Measurements from ENCODE around the gene NTN3.

The NTN3 gene

GRCh38 chr16:2467528-2468232 is 3.4 kb upstream of the NTN3 start:
- H3K9me3 ChIP-seq (ENCODE audit: control insufficient read depth, insufficient read depth, low read length), result no peaks in the 10 kb centered on the region
- peak overlapping the region; percentile 71 for H3K9ac ChIP-seq (ENCODE audit: low read depth, low read length)
- H3K4me1 ChIP-seq (ENCODE audit: insufficient read depth, low read length), result peaks cover 22% of the 10 kb centered on the region

GRCh38 chr16:2468233-2468724 is 2.8 kb upstream of the NTN3 start:
- H3K4me1 ChIP-seq (ENCODE audit: insufficient read depth, low read length), result peaks cover 22% of the 10 kb centered on the region
- H3K9ac ChIP-seq (ENCODE audit: low read depth, low read length), result peak overlapping the region; percentile 71
- no peaks in the 10 kb centered on the region for H3K9me3 ChIP-seq (ENCODE audit: control insufficient read depth, insufficient read depth, low read length)
- no peaks in the 10 kb centered on the region; the same call in 1 of the 2 replicates for H3K36me3 ChIP-seq (ENCODE audit: insufficient read depth, low read length)

More at GRCh38 chr16:2467528-2468232, 3.4 kb upstream of the NTN3 start:
- no peaks in the 10 kb centered on the region; the same call in 1 of the 2 replicates for H3K36me3 ChIP-seq (ENCODE audit: insufficient read depth, low read length)

DNA sequence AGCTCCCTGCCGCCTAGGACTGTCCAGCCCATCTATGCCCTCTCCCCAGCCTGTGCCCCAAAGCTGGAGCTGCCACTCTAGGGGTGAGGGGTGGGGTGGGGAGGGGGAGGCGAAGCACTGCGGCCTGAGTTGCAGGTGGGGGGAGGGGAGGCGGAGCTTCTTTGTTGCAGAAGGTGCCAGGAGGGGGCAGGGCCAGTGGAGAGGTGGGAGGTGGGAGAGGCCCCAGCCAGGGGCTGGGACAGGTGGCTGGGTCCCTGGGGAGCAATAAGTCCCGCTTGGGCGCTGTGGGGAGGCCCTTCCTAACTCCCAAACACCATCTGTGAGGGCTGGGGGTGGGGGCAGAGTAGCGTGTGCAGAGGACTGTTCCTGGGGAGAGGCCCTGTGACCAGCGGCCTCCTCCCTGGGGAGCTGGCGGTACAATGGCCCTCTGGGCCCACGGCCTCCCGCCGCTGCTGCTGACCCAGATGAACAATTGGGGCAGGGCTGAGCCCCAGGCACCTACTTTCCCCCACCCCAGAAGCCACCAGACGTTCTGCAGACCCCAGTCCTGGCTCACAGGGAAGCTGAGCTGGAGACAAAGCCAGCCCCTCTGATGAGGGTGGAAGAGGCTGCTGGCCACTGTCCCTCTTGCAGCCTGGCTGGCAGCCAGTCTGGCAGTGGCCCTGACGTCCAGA is 2.2 kb upstream of the NTN3 start:
- Histone ChIP-seq H3K4me1 (ENCODE audit: insufficient read depth, low read length) (peaks cover 22% of the 10 kb centered on the region), H3K36me3 (ENCODE audit: insufficient read depth, low read length) (no peaks in the 10 kb centered on the region; the same call in 1 of the 2 replicates), H3K9me3 (ENCODE audit: control insufficient read depth, insufficient read depth, low read length) (no peaks in the 10 kb centered on the region), H3K9ac (ENCODE audit: low read depth, low read length) (peak overlapping the region; percentile 71)

- peaks cover 22% of the 10 kb centered on the region for H3K4me1 ChIP-seq (ENCODE audit: insufficient read depth, low read length)
- no peaks in the 10 kb centered on the region for H3K9me3 ChIP-seq (ENCODE audit: control insufficient read depth, insufficient read depth, low read length)
- H3K36me3 ChIP-seq (ENCODE audit: insufficient read depth, low read length), result no peaks in the 10 kb centered on the region
- H3K9ac ChIP-seq (ENCODE audit: low read depth, low read length), result no peak overlapping the region; the same call in 1 of the 2 replicates
Measured at GRCh38 chr16:2469399-2470233, 1.5 kb upstream of the NTN3 start.

DNA sequence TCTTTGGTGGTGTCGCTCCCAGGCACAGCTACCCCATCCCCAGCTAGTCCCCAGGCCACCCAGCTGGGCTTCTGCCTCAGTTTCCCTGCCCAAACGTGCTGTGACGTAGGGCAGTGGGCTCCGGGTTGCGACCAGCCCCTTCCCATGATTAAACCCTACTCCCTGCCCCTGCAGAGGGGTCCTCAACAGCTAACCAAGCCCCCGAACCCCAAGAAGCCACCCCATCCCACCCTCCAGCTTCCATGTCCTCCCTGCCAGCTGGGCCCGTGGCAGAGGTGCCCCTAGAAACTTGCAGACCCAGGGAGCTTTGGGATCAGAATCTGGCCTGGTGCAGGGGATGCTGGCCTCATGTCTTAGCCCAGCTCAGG is 879 bp upstream of the NTN3 start:
- Histone ChIP-seq H3K4me1 (ENCODE audit: insufficient read depth, low read length) (peaks cover 22% of the 10 kb centered on the region), H3K9me3 (ENCODE audit: control insufficient read depth, insufficient read depth, low read length) (no peaks in the 10 kb centered on the region), H3K36me3 (ENCODE audit: insufficient read depth, low read length) (no peaks in the 10 kb centered on the region), H3K9ac (ENCODE audit: low read depth, low read length) (no peak overlapping the region)

- Histone ChIP-seq H3K36me3 (ENCODE audit: insufficient read depth, low read length) (no peaks in the 10 kb centered on the region), H3K4me1 (ENCODE audit: insufficient read depth, low read length) (peaks cover 22% of the 10 kb centered on the region), H3K9ac (ENCODE audit: low read depth, low read length) (0 out of 2 replicates have a peak overlapping the region, but pooled peaks have one; percentile 21), H3K9me3 (ENCODE audit: control insufficient read depth, insufficient read depth, low read length) (no peaks in the 10 kb centered on the region)
Measured at GRCh38 chr16:2470603-2471015, 488 bp upstream of the NTN3 start.

DNA sequence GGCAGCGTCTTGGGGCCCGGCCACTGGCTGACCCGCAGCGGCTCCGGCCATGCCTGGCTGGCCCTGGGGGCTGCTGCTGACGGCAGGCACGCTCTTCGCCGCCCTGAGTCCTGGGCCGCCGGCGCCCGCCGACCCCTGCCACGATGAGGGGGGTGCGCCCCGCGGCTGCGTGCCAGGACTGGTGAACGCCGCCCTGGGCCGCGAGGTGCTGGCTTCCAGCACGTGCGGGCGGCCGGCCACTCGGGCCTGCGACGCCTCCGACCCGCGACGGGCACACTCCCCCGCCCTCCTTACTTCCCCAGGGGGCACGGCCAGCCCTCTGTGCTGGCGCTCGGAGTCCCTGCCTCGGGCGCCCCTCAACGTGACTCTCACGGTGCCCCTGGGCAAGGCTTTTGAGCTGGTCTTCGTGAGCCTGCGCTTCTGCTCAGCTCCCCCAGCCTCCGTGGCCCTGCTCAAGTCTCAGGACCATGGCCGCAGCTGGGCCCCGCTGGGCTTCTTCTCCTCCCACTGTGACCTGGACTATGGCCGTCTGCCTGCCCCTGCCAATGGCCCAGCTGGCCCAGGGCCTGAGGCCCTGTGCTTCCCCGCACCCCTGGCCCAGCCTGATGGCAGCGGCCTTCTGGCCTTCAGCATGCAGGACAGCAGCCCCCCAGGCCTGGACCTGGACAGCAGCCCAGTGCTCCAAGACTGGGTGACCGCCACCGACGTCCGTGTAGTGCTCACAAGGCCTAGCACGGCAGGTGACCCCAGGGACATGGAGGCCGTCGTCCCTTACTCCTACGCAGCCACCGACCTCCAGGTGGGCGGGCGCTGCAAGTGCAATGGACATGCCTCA is 773 bp downstream of the NTN3 start:
- H3K36me3 ChIP-seq (ENCODE audit: insufficient read depth, low read length), result no peaks in the 10 kb centered on the region
- peaks cover 22% of the 10 kb centered on the region for H3K4me1 ChIP-seq (ENCODE audit: insufficient read depth, low read length)
- no peaks in the 10 kb centered on the region for H3K9me3 ChIP-seq (ENCODE audit: control insufficient read depth, insufficient read depth, low read length)
- H3K9ac ChIP-seq (ENCODE audit: low read depth, low read length), result peak overlapping the region; percentile 46; the same call in 1 of the 2 replicates

DNA sequence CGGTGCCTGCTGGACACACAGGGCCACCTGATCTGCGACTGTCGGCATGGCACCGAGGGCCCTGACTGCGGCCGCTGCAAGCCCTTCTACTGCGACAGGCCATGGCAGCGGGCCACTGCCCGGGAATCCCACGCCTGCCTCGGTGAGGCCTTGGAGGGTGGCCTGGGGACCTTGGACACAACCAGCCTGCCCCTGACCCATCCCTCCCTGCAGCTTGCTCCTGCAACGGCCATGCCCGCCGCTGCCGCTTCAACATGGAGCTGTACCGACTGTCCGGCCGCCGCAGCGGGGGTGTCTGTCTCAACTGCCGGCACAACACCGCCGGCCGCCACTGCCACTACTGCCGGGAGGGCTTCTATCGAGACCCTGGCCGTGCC is 1.4 kb downstream of the NTN3 start:
- H3K4me1 ChIP-seq (ENCODE audit: insufficient read depth, low read length), result peaks cover 19% of the 10 kb centered on the region
- H3K9me3 ChIP-seq (ENCODE audit: control insufficient read depth, insufficient read depth, low read length), result no peaks in the 10 kb centered on the region
- H3K9ac ChIP-seq (ENCODE audit: low read depth, low read length), result no peak overlapping the region
- H3K36me3 ChIP-seq (ENCODE audit: insufficient read depth, low read length), result no peaks in the 10 kb centered on the region

GRCh38 chr16:2472885-2473445 is 1.9 kb downstream of the NTN3 start:
- no peaks in the 10 kb centered on the region for H3K9me3 ChIP-seq (ENCODE audit: control insufficient read depth, insufficient read depth, low read length)
- H3K4me1 ChIP-seq (ENCODE audit: insufficient read depth, low read length), result peaks cover 19% of the 10 kb centered on the region
- H3K9ac ChIP-seq (ENCODE audit: low read depth, low read length), result peak overlapping the region; percentile 81; the same call in 1 of the 2 replicates
- no peaks in the 10 kb centered on the region for H3K36me3 ChIP-seq (ENCODE audit: insufficient read depth, low read length)

DNA sequence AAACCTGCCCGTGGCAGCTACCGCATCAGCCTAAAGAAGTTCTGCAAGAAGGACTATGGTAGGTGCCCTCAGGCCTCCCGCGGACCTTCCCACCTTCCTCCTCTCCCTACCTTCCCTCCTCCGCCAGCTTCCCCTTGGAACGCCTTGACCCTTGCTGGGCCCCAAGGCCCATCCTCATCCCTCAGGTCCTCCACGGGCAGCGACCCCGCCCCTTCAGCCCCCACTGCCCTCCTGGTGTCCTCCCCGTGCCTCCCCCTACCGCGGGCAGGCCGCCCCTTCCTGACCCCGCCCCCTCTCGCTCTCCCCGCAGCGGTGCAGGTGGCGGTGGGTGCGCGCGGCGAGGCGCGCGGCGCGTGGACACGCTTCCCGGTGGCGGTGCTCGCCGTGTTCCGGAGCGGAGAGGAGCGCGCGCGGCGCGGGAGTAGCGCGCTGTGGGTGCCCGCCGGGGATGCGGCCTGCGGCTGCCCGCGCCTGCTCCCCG is 2.4 kb downstream of the NTN3 start:
- Histone ChIP-seq H3K9me3 (ENCODE audit: control insufficient read depth, insufficient read depth, low read length) (no peaks in the 10 kb centered on the region), H3K36me3 (ENCODE audit: insufficient read depth, low read length) (no peaks in the 10 kb centered on the region), H3K9ac (ENCODE audit: low read depth, low read length) (peak overlapping the region; percentile 81; the same call in 1 of the 2 replicates), H3K4me1 (ENCODE audit: insufficient read depth, low read length) (peaks cover 19% of the 10 kb centered on the region)

DNA sequence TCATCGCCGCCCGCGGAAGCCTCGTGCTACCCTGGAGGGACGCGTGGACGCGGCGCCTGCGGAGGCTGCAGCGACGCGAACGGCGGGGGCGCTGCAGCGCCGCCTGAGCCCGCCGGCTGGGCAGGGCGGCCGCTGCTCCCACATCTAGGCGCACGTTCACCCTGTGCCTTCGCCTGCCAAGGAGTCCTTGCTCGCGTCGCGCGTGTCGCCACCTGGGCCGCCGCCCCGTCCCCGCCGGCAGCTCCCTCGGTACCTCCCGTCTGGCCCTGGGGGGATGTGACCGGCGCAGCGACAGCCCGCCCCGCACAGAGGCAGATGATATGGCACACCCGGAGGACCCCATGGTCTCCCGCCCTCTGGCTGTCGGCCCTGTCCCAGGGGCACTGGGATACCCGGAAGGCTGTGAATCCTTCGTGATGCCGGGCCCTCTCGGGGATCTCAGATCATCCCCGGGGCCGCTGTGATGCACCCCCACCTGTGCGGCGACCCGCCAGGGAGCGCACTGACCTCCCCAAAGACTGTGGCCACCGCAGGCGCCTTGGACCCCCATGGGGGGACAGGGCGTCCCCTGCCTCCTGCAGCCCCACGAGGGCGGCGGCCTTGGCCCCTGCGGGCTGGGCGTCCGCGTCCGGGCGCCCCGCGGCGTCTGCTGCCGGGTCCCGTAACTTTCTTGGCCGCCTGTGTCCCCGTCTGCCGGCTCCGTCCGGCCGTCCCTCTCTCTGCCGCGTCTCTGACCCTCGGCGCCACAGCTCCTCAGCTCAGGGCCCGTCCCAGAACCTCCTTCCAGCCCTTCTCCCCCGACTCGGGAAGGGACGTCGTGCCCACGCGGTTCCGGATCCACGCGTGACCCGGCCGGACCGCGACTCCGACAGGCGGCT is 3.1 kb downstream of the NTN3 start:
- Histone ChIP-seq H3K36me3 (ENCODE audit: insufficient read depth, low read length) (no peaks in the 10 kb centered on the region), H3K4me1 (ENCODE audit: insufficient read depth, low read length) (peaks cover 14% of the 10 kb centered on the region), H3K9ac (ENCODE audit: low read depth, low read length) (peak overlapping the region; percentile 81), H3K9me3 (ENCODE audit: control insufficient read depth, insufficient read depth, low read length) (no peaks in the 10 kb centered on the region)

DNA sequence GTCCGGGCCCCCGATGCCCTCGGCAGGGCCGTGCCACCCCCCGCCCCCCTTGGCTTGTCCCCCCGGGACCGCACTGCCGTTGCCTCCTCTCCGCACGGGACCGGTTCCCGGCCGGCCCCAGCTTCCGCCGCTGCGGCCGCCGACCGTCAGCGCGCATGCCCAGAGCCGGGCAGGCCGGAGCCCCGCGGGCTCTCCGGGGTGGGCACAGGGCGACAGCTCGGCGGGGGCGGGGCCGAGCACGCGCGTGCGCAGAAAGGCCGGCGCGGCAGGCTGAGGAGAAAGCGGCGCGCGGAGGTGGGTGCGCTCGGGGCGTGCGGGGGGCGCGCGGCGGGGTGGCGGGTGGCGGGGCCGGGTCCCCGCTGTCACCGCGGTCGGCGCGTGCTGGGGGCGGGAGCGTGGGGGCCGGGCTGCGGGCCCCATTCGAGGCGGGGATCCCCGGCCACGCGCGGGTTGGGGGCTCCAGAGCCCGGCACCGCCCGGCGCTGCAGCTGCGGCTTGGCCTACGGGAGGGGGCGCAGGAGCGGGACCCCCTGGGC is 3.8 kb downstream of the NTN3 start, which contains the start of gene TBC1D24:
TSS of gene TBC1D24 (plus strand) at position 251 of the 536 bp plus-strand sequence. CDS start 21,022 bp downstream, outside the sequence.
- H3K36me3 ChIP-seq (ENCODE audit: insufficient read depth, low read length), result no peaks in the 10 kb centered on the region
- H3K4me1 ChIP-seq (ENCODE audit: insufficient read depth, low read length), result peaks cover 7% of the 10 kb centered on the region
- H3K9ac ChIP-seq (ENCODE audit: low read depth, low read length), result peak within 1 kb of the TSS; percentile 81

More for the DNA sequence above, 3.8 kb downstream of the NTN3 start, which contains the start of gene TBC1D24:
- no peaks in the 10 kb centered on the region for H3K9me3 ChIP-seq (ENCODE audit: control insufficient read depth, insufficient read depth, low read length)
